GM18858 (cell line): Measurements from ENCODE around the gene ARFGAP3.

Source experiments
- ATAC-seq: cut with Tn5 transposase; IDR thresholded peaks from one replicate; pipeline ENCODE4 v1.9.1; 2021; ENCODE audit not compliant: unreplicated experiment

Gene ARFGAP3

GRCh38 chr22:42856865-42857704 is at the start of gene ARFGAP3:
ARFGAP3 (minus strand) TSS chr22:42857273; CDS start chr22:42857182, 91 bp downstream.
- peak; percentile 52 for ATAC-seq

GRCh38 chr22:42905702-42906183 is 48.7 kb upstream of the ARFGAP3 start:
- no peak for ATAC-seq

GRCh38 chr22:42905217-42905616 is 48.1 kb upstream of the ARFGAP3 start:
- ATAC-seq: no peak

GRCh38 chr22:42904050-42904449 is 47.0 kb upstream of the ARFGAP3 start:
- no peak for ATAC-seq

GRCh38 chr22:42902875-42903510 is 45.9 kb upstream of the ARFGAP3 start:
- no peak for ATAC-seq

GRCh38 chr22:42901790-42902508 is 44.9 kb upstream of the ARFGAP3 start:
- no peak for ATAC-seq

GRCh38 chr22:42897960-42898359 is 40.9 kb upstream of the ARFGAP3 start:
- no peak for ATAC-seq

GRCh38 chr22:42895541-42895981 is 38.5 kb upstream of the ARFGAP3 start:
- ATAC-seq: no peak

- no peak for ATAC-seq
These were observed 38.0 kb upstream of the ARFGAP3 start for GRCh38 chr22:42895087-42895486.

- no peak for ATAC-seq
These were observed 36.5 kb upstream of the ARFGAP3 start for GRCh38 chr22:42893371-42894150.

GRCh38 chr22:42892571-42893316 is 35.7 kb upstream of the ARFGAP3 start:
- no peak for ATAC-seq

- no peak for ATAC-seq
These were observed 35.1 kb upstream of the ARFGAP3 start for GRCh38 chr22:42892156-42892555.

GRCh38 chr22:42891696-42892095 is 34.6 kb upstream of the ARFGAP3 start:
- no peak for ATAC-seq

GRCh38 chr22:42891008-42891407 is 33.9 kb upstream of the ARFGAP3 start:
- no peak for ATAC-seq

- ATAC-seq: peak; percentile 62
These were observed 32.2 kb upstream of the ARFGAP3 start for GRCh38 chr22:42889304-42889703.

- no peak for ATAC-seq
These were observed 30.7 kb upstream of the ARFGAP3 start for GRCh38 chr22:42887523-42888507.

GRCh38 chr22:42887120-42887519 is 30.0 kb upstream of the ARFGAP3 start:
- no peak for ATAC-seq

GRCh38 chr22:42885446-42885845 is 28.4 kb upstream of the ARFGAP3 start:
- no peak for ATAC-seq
